AG09309 (cell line): ENCODE data around the gene LDLRAD4.

Experiments used
- DNase-seq: peaks from one replicate; pipeline ENCODE4 v3.0.0-alpha.2; 2010; ENCODE audit warnings: low read depth
- H3K4me3 ChIP-seq: 2 replicates; pipeline ENCODE4 v1.5.1; 2011; ENCODE audit warnings: mild to moderate bottlenecking, low read depth, low read length, moderate library complexity; ENCODE audit not compliant: control insufficient read depth
- CTCF ChIP-seq: IDR thresholded peaks from 2 replicates; pipeline ENCODE4 v1.5.1; 2011; ENCODE audit warnings: mild to moderate bottlenecking, low read depth, low read length, inconsistent platforms; ENCODE audit not compliant: insufficient read depth, control insufficient read depth; ENCODE audit errors: missing control alignments

Gene LDLRAD4

DNA sequence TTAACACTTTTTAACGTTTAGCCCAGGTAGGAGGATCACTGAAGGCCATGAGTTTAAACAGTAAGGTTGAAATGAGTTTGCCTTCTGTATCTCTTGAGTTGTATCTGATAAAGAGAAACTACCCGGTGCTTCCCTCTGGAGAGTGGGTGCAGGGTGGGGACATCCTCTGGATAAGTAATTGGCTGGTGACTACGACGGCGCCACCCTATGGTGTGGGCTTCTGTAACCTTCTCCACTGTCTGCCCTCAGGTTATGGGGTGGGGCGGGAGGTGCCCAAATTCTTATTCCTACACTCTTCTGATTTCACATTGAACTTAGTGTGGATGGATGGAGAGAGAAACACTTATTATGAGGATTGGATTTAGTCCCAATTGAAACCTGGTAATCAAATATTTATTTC is 68.8 kb downstream of the LDLRAD4 start:
- no peak overlapping the region for H3K4me3 ChIP-seq
- TF ChIP-seq CTCF: no peak
- DNase-seq: no peak

DNA sequence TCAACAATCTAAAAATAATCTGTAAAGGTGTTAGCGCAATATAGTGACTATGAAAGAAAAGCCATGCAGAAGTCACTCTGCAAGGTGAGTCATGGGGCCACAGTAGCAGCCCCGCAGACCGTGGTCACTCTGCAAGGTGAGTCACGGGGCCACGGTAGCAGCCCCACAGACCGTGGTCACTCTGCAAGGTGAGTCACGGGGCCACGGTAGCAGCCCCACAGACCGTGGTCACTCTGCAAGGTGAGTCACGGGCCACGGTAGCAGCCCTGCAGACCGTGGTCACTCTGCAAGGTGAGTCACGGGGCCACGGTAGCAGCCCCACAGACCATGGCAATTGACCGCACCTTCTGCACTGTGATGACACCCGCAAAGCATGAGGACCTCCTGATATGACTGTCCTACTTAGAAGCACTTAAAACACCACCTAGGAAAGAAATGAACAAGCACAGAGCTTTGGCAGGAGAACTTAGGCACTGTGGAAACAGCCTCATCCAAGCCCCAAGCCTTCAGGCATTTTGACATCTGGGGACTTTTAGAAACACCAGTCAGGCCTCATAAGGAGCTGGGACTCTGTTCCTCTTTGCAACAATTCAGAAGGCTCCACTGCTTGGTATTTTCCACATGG is 70.1 kb downstream of the LDLRAD4 start:
- TF ChIP-seq CTCF: no peak
- no peak overlapping the region for H3K4me3 ChIP-seq
- DNase-seq: no peak

GRCh38 chr18:13289481-13290205 is 71.1 kb downstream of the LDLRAD4 start:
- DNase-seq: no peak
- no peak for TF ChIP-seq CTCF
- H3K4me3 ChIP-seq: no peak overlapping the region

GRCh38 chr18:13290856-13291271 is 72.3 kb downstream of the LDLRAD4 start:
- no peak for TF ChIP-seq CTCF
- no peak overlapping the region for H3K4me3 ChIP-seq
- no peak for DNase-seq

- TF ChIP-seq CTCF: no peak
- DNase-seq: no peak
- no peak overlapping the region for H3K4me3 ChIP-seq
Measured at GRCh38 chr18:13291299-13291698, 72.7 kb downstream of the LDLRAD4 start.

DNA sequence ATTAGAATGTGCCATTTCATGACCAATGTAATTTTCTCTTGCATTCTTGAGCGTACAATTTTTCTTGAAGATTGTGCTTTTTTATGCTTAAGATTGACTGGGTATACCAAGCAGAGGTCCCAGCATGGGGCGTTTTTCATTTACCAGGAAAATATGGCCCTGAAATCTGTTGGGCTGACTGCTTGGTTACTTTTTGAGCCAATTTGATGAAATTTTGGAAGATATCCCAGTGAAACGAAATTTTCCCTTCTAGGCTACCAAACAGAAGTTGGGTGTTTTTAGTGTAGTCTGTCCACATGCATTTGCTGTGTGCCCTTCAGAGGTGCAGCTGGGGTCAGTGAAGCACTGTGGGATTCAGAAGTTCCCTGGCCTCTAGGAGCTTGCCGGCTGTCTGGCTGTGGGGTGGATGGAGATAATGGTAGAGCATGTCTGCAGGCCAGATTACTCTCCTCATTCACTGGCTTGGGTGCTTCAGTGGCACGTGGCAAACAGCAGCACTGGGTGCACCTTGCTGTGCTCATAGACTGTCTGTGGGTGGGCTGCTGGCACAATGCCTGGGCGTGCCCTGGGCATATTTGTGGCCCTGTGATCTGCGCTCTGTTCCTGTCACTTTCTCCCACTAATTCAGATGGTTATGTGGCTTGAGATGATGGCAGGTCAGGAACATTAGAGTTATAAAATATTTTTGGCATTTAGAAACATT is 73.3 kb downstream of the LDLRAD4 start:
- no peak overlapping the region for H3K4me3 ChIP-seq
- no peak for TF ChIP-seq CTCF
- no peak for DNase-seq
